ENCODE data around the gene SPAG8.

The SPAG8 gene

GRCh38 chr9:35839926-35840325 is 27.9 kb upstream of the SPAG8 start:
- DNase-seq = no peak

GRCh38 chr9:35836595-35836994 is 24.5 kb upstream of the SPAG8 start:
- DNase-seq = no peak

GRCh38 chr9:35835766-35836165 is 23.7 kb upstream of the SPAG8 start:
- no peak for DNase-seq

GRCh38 chr9:35835216-35835632 is 23.2 kb upstream of the SPAG8 start:
- DNase-seq = no peak

GRCh38 chr9:35834260-35835215 is 22.5 kb upstream of the SPAG8 start:
- no peak for DNase-seq

- DNase-seq = no peak
Observed at GRCh38 chr9:35832814-35833213, 20.8 kb upstream of the SPAG8 start.

GRCh38 chr9:35831040-35831439 is 19.0 kb upstream of the SPAG8 start:
- no peak for DNase-seq

GRCh38 chr9:35829764-35830096 is 17.7 kb upstream of the SPAG8 start:
- DNase-seq = no peak

GRCh38 chr9:35829084-35829763 is 17.2 kb upstream of the SPAG8 start, which contains the start of gene TMEM8B:
TSS of gene TMEM8B (plus strand) at chr9:35829228. CDS start at chr9:35829448, 220 bp downstream.
- peak; percentile 96 for DNase-seq

- peak; percentile 15 for DNase-seq
Observed at GRCh38 chr9:35828716-35829083, 16.6 kb upstream of the SPAG8 start, which contains the start of gene FAM221B. TSS of gene FAM221B (minus strand) at chr9:35828732. CDS start at chr9:35826161, 2,571 bp downstream.

GRCh38 chr9:35827486-35827885 is 15.4 kb upstream of the SPAG8 start:
- no peak for DNase-seq

GRCh38 chr9:35826071-35826701 is 14.1 kb upstream of the SPAG8 start:
- no peak for DNase-seq

- no peak for DNase-seq
Observed at GRCh38 chr9:35822926-35823325, 10.9 kb upstream of the SPAG8 start.

- no peak for DNase-seq
Observed at GRCh38 chr9:35820076-35820475, 8.0 kb upstream of the SPAG8 start.

- DNase-seq = no peak
Observed at GRCh38 chr9:35818341-35818740, 6.3 kb upstream of the SPAG8 start.

- DNase-seq = no peak
Observed at GRCh38 chr9:35816708-35817107, 4.6 kb upstream of the SPAG8 start.

GRCh38 chr9:35814841-35815543 is 2.9 kb upstream of the SPAG8 start, which contains the start of gene HINT2:
TSS of gene HINT2 (minus strand) at chr9:35815042. CDS start at chr9:35814979, 63 bp downstream.
- peak; percentile 96 for DNase-seq

- no peak for DNase-seq
Observed at GRCh38 chr9:35814106-35814840, 2.2 kb upstream of the SPAG8 start.

GRCh38 chr9:35813434-35814105 is 1.5 kb upstream of the SPAG8 start:
- DNase-seq = no peak

- no peak for DNase-seq
Observed at GRCh38 chr9:35811381-35812024, 559 bp downstream of the SPAG8 start.

GRCh38 chr9:35810122-35810521 is 1.9 kb downstream of the SPAG8 start:
- DNase-seq = no peak

Measured in activated CD4-positive, alpha-beta T cell treated with anti-CD3 and anti-CD28 coated beads, Interleukin-2, amount 50 U/mL, for 1 hour (primary cell).